ENCODE results near the gene HDDC3.
"Not testable (repeated sequence)": the region's sequence is repeated elsewhere in the genome, so short reads cannot be mapped to it uniquely, and the experiment has no call there.

Gene HDDC3

DNA sequence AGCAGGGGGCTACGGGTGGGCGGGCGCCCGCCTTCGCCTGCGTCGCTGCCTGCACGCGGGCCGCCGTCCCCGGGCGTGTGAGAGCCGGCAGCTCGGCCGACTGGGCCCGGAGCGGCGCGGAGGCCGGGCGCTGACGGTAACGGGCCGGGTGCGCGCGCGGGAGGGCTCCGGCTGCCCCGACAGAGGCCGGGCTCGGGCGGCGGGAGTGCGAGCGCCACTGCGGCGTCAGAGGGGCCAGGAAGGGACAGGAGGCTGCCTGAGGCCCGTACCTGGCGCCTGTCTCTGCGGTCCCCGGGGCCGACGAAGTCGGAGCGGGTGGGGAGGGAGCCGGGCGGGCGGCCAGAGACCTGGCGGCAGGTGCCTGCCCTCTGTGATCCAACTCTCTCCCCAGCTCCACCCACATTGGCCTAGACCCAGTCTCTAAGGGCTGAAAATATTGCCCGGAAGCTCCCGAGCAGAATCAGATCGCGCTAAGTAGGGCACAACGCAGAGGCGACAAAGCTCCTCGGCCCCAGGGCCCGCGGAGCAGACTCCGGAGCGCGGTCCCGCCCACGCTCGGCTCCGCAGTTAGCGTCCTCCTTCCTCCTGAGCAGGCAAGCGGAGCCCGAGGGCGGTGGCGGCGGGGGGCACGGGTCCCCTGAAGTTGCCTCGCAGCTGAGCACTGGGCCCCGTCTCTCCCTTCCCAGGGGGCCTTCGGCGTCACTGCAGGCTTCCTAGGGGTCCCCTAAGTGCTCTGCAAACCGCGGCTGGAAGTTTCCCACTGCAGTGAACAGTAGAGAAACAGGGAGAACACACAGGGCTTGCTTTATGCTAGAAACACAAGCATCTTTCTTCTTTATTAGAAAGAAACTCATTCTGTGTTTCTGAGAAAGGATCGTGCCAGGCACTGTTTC, 29.3 kb downstream of the HDDC3 start, which contains the start of gene MAN2A2:
Gene MAN2A2, plus strand, starts transcription at position 463 of the 893 bp plus-strand sequence. CDS start 906 bp downstream, outside the sequence.
- POLR2A ChIA-PET: interaction anchor here (0.8 to 7.5 kb wide), 12 partner anchors 10 to 186 kb away, joined by 3 to 142 read pairs (median 4); partner anchors contain the start of genes BLM, HDDC3, RCCD1 and UNC45A
- CTCF ChIA-PET: interaction anchor here (0.6 to 5.5 kb wide), 4 partner anchors 17 to 494 kb away, joined by 3 to 57 read pairs (median 6); partner anchors contain the start of genes HDDC3 and UNC45A
- peak; percentile 75 for DNase-seq (ENCODE audit: extremely low spot score)
- TF ChIP-seq HDGF (IDR thresholded peaks at IDR 0.05; ENCODE audit: borderline replicate concordance) (peak; percentile 71; the same call in 1 of the 2 replicates), NFRKB (IDR thresholded peaks at IDR 0.05) (no peak), L3MBTL2 (conservative IDR thresholded peaks at IDR 0.05) (0 out of 2 replicates have a peak, but pooled peaks have one; percentile 13)

DNA sequence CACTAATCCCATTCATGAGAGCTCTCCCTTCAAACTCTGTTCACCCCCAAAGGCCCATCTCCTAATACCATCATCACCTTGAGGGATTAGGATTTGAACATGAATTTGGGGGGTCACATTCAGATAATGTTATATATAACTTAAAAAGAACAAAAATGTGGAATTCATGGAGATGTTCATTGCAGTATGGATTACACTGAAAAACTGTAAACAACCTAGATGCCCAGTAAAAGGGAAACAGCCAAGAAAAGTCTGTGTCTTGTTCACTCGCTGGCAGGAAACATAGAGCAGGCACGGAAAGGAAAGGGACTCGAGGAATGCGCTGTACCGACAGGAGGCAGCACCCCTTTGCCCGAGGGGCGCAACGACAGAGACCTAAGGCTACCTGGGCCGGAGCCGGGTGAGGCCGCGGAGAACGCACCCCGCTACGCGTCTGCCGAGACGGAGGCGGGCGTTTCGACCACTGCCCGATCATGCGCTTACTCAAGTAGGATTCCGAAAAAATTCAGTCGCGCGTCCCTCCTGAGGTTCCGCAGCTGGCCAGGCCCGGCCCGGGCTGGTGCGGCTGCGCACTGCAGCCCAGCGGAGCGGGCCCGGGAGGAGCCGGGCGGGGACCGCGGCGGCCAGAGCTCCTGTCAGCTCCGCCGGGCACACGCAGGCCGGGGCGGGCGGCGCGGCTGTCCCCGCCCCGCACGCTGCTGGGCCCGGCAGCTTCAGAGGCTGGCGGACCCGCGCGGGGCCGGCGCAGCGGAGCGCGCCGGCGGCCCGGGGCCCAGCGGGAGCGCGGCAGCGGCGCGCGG, 30.1 kb downstream of the HDDC3 start:
- peak; percentile 96 for DNase-seq (ENCODE audit: extremely low spot score)
- POLR2A ChIA-PET: interaction anchor here (1.0 to 7.5 kb wide), 9 partner anchors 9 to 185 kb away, joined by 3 to 142 read pairs (median 10); partner anchors contain the start of genes BLM, HDDC3, RCCD1 and UNC45A
- CTCF ChIA-PET: interaction anchor here (0.6 to 5.5 kb wide), 8 partner anchors 13 to 493 kb away, joined by 3 to 57 read pairs (median 4); partner anchors contain the start of genes HDDC3 and UNC45A
- TF ChIP-seq, protein P1, sequence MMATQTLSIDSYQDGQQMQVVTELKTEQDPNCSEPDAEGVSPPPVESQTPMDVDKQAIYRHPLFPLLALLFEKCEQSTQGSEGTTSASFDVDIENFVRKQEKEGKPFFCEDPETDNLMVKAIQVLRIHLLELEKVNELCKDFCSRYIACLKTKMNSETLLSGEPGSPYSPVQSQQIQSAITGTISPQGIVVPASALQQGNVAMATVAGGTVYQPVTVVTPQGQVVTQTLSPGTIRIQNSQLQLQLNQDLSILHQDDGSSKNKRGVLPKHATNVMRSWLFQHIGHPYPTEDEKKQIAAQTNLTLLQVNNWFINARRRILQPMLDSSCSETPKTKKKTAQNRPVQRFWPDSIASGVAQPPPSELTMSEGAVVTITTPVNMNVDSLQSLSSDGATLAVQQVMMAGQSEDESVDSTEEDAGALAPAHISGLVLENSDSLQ (IDR thresholded peaks at IDR 0.05): no peak
- TF ChIP-seq L3MBTL2 (conservative IDR thresholded peaks at IDR 0.05): peak; percentile 62; the same call in 1 of the 2 replicates

DNA sequence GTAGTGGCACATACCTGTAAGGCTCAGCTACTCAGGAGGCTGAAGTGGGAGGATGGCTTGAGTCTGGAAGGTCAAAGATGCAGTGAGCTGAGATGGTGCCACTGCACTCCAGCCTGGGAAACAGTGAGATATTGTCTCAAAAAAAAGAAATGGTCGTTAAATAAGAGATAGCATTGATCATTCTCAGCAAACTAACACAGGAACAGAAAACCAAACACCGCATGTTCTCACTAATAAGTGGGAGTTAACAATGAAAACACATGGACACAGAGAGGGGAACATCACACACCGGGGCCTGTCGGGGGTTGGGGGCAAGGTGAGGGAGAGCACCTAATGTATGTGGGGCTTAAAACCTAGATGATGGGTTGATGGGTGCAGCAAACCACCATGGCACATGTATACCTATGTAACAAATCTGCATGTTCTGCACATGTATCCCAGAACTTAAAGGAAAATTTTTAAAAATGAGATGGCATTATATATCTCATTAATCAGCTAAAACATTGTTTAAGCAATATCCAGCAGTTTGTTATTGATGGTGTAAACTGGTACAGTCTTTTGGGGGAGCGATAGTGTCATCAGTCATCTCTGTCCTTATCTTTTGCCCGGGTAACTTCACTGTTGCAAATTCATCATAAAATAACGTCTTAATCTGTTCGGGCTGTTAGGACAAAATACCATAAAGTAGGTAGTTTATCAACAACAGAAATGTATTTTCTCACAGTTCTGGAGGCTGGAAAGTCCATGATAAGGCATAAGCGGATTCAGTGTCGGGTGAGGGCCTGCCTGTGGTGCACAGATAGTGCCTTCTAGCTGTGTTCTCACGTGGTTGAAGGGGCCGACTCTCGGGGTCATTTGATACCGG, 30.9 kb downstream of the HDDC3 start:
- ChIA-PET CTCF (interaction anchor here (0.7 to 5.5 kb wide), 6 partner anchors 12 to 83 kb away, joined by 3 to 57 read pairs (median 4); partner anchors contain the start of genes HDDC3 and UNC45A), POLR2A (interaction anchor here (1.2 to 7.5 kb wide), 4 partner anchors 8 to 184 kb away, joined by 3 to 142 read pairs (median 8); partner anchors contain the start of genes BLM, HDDC3 and UNC45A)
- peak; percentile 54 for DNase-seq (ENCODE audit: extremely low spot score)
- TF ChIP-seq, protein P1 (IDR thresholded peaks at IDR 0.05): no peak
- no peak for TF ChIP-seq ZNF384 (IDR thresholded peaks at IDR 0.05)
- TF ChIP-seq HDGF (IDR thresholded peaks at IDR 0.05; ENCODE audit: borderline replicate concordance): no peak
- no peak for TF ChIP-seq ARNT (IDR thresholded peaks at IDR 0.05)
- TF ChIP-seq SP1 (IDR thresholded peaks at IDR 0.05): no peak
- TF ChIP-seq FOXA1 (IDR thresholded peaks at IDR 0.05): no peak
- no peak for TF ChIP-seq LEF1 (IDR thresholded peaks at IDR 0.05; ENCODE audit: borderline replicate concordance)
- TF ChIP-seq ELF4 (IDR thresholded peaks at IDR 0.05): no peak
- no peak for TF ChIP-seq L3MBTL2 (conservative IDR thresholded peaks at IDR 0.05)
- no peak for TF ChIP-seq BHLHE40 (IDR thresholded peaks at IDR 0.05; ENCODE audit: borderline replicate concordance)
- TF ChIP-seq TARDBP (IDR thresholded peaks at IDR 0.05): no peak
- TF ChIP-seq FOXK2 (IDR thresholded peaks at IDR 0.05): no peak
- no peak for TF ChIP-seq FOXM1 (IDR thresholded peaks at IDR 0.05; ENCODE audit: borderline replicate concordance)

DNA sequence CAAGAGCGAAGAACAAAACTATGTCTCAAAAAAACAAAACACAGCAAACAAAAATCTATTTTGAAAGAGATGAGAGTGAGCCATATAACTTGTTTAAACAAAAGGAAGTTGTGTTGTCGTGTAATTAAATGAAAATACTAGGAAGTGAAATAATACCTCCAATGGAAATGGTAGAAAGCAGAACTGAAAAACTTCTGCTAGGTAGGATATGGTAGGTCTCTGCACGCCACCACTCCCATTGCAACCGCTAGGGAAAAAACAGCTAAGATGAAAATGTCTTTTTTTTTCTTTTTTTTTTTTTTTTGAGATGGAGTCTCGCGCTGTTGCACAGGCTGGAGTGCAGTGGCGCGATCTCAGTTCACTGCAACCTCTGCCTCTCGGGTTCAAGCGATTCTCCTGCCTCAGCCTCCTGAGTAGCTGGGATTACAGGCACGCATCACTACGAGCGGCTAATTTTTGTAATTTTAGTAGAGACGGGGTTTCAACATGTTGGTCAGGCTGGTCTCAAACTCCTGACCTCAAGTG, 35.2 kb downstream of the HDDC3 start:
- DNase-seq (ENCODE audit: extremely low spot score): not testable (repeated sequence)
- ChIA-PET POLR2A (interaction anchor here (1.2 to 2.0 kb wide), 3 partner anchors 26 to 38 kb away, joined by 3 to 6 read pairs (median 5); partner anchors contain the start of gene UNC45A), CTCF (interaction anchor here (0.7 to 3.6 kb wide), 3 partner anchors 35 to 721 kb away, joined by 4 to 15 read pairs (median 6); partner anchors contain the start of genes HDDC3 and UNC45A)

DNA sequence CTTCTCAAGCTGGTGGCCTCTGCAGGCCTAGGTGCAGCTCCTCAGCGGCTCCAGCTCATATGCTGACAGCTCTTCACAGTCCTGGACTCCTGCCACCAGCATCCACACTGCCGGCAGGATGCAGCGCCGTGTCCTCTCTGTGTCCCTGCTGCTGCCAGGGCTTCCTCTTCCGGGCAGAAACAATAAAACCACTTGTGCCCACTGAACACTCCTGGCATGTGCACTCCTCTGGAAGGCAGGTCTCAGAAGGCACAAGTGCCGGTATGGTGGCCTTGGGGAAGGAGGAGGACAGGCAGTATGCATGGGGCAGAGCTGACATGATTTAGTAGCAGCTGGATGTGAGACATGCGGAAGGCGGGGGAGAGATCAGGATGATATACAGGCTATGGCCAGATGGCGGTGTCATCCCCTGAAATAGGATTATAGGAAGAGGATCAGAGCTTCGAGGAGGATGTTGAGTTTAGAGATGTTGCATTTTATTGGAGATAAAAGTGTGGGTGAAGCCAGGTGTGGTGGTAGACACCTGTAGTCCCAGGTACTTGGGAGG, 36.7 kb downstream of the HDDC3 start:
- ChIA-PET POLR2A (interaction anchor here (0.6 to 1.5 kb wide), 5 partner anchors 9 to 54 kb away, joined by 3 to 6 read pairs (median 3); no protein-coding TSS in a partner anchor), CTCF (interaction anchor here (1.0 to 3.6 kb wide), 3 partner anchors 9 to 36 kb away, joined by 4 to 15 read pairs (median 15); partner anchors contain the start of gene HDDC3)
- TF ChIP-seq, protein P1 (IDR thresholded peaks at IDR 0.05): peak; percentile 82
- TF ChIP-seq L3MBTL2 (conservative IDR thresholded peaks at IDR 0.05): no peak
- DNase-seq (ENCODE audit: extremely low spot score): peak; percentile 37

Data from HEK293T (cell line).